GM12878 (cell line): ENCODE results near the gene ANXA3.

ENCODE experiments used
- HDAC2 ChIP-seq: fragments of 200-600 bp; sonication (generic); IDR thresholded peaks from 2 replicates; pipeline ENCODE4 v1.6.1; 2017
- JUNB ChIP-seq: IDR thresholded peaks from 2 replicates; pipeline ENCODE4 v1.6.1; 2016; ENCODE audit warnings: antibody characterized with exemption, mild to moderate bottlenecking
- POLR2AphosphoS2 ChIP-seq: IDR thresholded peaks from 2 replicates; pipeline ENCODE4 v1.6.1; 2011; ENCODE audit warnings: low read depth, mild to moderate bottlenecking, low read length, improper control_type of control experiment, moderate library complexity
- RAD21 ChIP-seq: IDR thresholded peaks from 2 replicates; pipeline ENCODE4 v1.6.1; 2011; ENCODE audit warnings: mild to moderate bottlenecking, low read depth, low read length, moderate library complexity; ENCODE audit not compliant: insufficient read depth
- SRF ChIP-seq, 2 experiments: IDR thresholded peaks; 2 replicates each; pipeline ENCODE4 v1.6.1; 2011; ENCODE audit warnings: low read depth in 2 of 2, low read length in 2 of 2, mild to moderate bottlenecking in 1 of 2, moderate library complexity in 1 of 2
- TCF7 ChIP-seq: IDR thresholded peaks from 2 replicates; pipeline ENCODE4 v1.6.1; 2014; ENCODE audit warnings: antibody characterized with exemption, borderline replicate concordance
- ZNF274 ChIP-seq: IDR thresholded peaks from one replicate; pipeline ENCODE4 v1.8.0; 2011; ENCODE audit not compliant: insufficient read length, insufficient read depth
- TF ChIP-seq, protein P1 (sequence below), 3 experiments: IDR thresholded peaks in 2 of 3; conservative IDR thresholded peaks in 1 of 3; 2 replicates each; pipeline ENCODE4 v1.5.1; 2011; ENCODE audit warnings: low read depth in 3 of 3, low read length in 3 of 3, mild to moderate bottlenecking in 3 of 3, control low read depth in 2 of 3, moderate library complexity in 2 of 3, inconsistent platforms in 1 of 3, mixed read lengths in 1 of 3; ENCODE audit not compliant: control insufficient read depth in 2 of 3, insufficient read depth in 1 of 3; ENCODE audit errors: extremely low read depth in 1 of 3

DNA sequence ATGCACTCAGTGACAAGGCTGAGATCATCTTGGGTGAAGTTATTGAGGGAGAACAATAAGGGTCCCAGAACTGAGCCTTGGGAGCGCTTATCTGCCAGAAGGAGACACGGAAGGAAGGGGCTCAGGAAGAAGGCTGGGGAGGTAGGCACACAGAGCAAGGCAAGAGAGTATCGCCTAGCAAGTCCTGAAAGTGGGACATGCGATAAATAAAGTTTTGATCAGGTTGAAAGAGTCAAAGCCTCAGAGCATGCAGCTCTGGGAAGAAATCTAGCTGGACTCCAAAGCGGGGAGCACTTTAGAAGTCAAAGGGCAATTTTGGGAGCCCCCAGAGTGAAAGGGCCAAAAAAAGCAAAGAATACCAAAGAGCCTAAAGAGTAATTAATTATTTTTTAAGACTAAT is 17.7 kb upstream of the ANXA3 start:
- TF ChIP-seq, protein P1, sequence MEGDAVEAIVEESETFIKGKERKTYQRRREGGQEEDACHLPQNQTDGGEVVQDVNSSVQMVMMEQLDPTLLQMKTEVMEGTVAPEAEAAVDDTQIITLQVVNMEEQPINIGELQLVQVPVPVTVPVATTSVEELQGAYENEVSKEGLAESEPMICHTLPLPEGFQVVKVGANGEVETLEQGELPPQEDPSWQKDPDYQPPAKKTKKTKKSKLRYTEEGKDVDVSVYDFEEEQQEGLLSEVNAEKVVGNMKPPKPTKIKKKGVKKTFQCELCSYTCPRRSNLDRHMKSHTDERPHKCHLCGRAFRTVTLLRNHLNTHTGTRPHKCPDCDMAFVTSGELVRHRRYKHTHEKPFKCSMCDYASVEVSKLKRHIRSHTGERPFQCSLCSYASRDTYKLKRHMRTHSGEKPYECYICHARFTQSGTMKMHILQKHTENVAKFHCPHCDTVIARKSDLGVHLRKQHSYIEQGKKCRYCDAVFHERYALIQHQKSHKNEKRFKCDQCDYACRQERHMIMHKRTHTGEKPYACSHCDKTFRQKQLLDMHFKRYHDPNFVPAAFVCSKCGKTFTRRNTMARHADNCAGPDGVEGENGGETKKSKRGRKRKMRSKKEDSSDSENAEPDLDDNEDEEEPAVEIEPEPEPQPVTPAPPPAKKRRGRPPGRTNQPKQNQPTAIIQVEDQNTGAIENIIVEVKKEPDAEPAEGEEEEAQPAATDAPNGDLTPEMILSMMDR (IDR thresholded peaks at IDR 0.05 in 2 of 3, conservative IDR thresholded peaks at IDR 0.05 in 1 of 3; ENCODE audit: control insufficient read depth in 2 of 3, extremely low read depth in 1 of 3, insufficient read depth in 1 of 3, low read depth in 3 of 3, low read length in 3 of 3): no peak
- TF ChIP-seq HDAC2 (no peak), JUNB (no peak), POLR2AphosphoS2 (no peak), RAD21 (no peak), ZNF274 (no peak), TCF7 (no peak), SRF (IDR thresholded peaks at IDR 0.05; ENCODE audit: low read depth in 2 of 2, low read length in 2 of 2) (no peak)
